HG02759 (cell line): ENCODE measurements around the gene EPHB2.

Experiments
- ATAC-seq: cut with Tn5 transposase; IDR thresholded peaks from one replicate; pipeline ENCODE4 v1.9.1; 2021; ENCODE audit warnings: mild to moderate bottlenecking, moderate library complexity; ENCODE audit not compliant: unreplicated experiment

Gene EPHB2

GRCh38 chr1:22908880-22909426, 198.3 kb downstream of the EPHB2 start:
- no peak for ATAC-seq

- ATAC-seq, result no peak
These were observed 199.6 kb downstream of the EPHB2 start for GRCh38 chr1:22910286-22910685.

GRCh38 chr1:22910986-22911651, 200.5 kb downstream of the EPHB2 start:
- ATAC-seq, result no peak

DNA sequence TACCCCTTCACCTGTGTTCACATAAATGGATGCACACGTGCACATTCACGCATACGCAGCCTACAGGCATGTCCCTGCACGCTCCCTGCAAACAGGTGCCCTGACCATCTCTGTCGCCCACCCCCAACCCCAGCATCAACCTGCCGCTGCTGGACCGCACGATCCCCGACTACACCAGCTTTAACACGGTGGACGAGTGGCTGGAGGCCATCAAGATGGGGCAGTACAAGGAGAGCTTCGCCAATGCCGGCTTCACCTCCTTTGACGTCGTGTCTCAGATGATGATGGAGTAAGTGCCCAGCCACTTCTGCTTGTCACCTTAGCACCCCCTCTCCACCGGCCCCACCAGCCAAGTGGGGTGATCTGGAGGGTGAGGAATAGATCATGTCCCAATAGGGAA, 201.7 kb downstream of the EPHB2 start:
- ATAC-seq, result no peak

GRCh38 chr1:22913421-22914141, 202.9 kb downstream of the EPHB2 start:
- no peak for ATAC-seq

- ATAC-seq, result no peak
These were observed 203.5 kb downstream of the EPHB2 start for GRCh38 chr1:22914156-22914555.

DNA sequence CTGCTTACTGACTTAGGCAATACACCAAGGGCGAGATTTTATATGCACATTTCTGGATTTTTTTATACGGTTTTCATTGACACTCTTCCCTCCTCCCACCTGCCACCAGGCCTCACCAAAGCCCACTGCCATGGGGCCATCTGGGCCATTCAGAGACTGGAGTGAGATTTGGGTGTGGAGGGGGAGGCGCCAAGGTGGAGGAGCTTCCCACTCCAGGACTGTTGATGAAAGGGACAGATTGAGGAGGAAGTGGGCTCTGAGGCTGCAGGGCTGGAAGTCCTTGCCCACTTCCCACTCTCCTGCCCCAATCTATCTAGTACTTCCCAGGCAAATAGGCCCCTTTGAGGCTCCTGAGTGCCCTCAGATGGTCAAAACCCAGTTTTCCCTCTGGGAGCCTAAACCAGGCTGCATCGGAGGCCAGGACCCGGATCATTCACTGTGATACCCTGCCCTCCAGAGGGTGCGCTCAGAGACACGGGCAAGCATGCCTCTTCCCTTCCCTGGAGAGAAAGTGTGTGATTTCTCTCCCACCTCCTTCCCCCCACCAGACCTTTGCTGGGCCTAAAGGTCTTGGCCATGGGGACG, 204.1 kb downstream of the EPHB2 start:
- ATAC-seq, result no peak

DNA sequence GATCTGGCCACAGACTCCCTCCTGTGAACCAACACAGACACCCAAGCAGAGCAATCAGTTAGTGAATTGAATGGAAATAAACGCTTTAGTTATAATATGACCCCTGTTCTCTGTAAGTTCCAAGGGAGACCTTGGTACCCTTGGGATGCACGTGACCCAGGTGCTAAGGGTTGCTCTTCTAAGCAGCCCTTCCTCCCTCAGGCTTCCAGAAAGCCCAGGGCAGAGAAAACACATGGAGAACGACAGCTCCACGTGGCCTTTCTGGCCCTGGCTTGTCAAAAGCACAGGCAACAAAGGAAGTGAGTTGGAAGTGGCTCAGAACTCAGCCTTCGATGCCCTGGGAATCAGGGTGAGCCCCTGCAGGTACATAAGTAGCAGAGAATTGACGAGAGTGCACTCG, 204.6 kb downstream of the EPHB2 start:
- ATAC-seq, result no peak

DNA sequence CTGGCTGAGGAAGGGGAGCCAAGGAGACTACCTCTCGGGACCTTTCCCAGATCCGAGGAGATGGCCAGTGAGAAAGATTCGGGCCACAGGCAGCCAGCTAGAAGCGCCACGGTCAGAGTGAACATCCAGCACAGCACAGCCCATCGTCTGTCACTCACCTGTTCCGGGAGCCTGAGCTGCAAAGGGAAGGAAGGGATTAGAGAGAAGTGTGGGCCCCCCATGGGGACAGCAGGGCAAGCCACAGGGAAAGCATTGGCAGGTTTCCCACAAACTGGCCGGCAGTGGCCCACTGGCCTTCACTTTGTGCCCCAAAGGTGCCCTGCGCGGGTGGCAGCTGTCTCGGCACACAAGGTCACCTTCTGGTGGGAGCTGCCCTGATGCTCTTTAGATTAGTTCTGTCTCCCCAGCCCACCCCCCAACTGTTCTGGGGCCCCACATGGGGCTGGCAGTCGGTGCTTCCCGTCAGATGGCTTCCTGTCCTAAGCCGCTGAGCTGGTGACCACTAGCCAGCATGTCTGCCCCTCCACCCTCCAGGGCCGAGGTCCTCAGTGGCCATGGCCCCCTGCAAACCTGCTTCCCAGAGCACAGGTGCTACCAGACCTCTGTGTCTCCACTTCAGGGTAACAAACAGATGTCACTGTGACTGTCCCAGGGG, 205.3 kb downstream of the EPHB2 start:
- ATAC-seq, result no peak

DNA sequence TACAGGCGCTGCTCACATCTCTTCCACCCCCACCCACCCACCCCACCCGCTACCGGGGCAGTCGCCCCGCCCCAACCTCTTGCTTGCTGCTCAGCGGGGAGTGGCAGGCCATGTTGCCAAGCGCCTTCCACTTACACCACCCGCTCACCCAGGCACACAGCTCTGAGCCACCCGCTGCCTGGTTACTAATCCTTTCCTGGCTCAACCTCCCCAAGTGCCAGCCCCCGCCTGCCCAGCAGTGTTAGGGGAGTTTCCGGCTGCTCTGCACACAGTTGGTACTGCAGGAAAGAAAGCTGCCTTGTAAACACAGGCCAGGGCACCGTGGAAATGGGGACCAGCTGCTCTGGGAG, 205.8 kb downstream of the EPHB2 start:
- no peak for ATAC-seq

- no peak for ATAC-seq
These were observed 207.3 kb downstream of the EPHB2 start for GRCh38 chr1:22917989-22918388.

DNA sequence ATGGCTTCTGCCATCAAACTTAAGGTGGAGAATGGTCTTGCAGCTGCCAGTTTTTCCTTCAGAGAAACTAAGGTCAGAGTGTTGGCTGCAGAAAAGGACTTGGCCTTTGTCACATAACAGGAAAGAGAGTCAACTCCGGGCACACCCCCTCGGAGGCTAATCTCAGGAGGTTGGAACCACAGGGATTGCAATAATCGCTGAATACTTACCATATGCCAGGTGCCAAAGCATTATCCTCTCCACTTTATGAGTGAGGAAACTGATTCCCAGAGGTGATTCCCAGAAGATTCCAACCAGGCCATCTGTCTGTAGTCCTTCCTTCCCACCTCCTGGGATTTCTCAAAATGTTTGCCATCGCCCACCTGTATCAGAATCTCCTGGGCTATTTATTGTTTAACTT, 208.0 kb downstream of the EPHB2 start:
- no peak for ATAC-seq

DNA sequence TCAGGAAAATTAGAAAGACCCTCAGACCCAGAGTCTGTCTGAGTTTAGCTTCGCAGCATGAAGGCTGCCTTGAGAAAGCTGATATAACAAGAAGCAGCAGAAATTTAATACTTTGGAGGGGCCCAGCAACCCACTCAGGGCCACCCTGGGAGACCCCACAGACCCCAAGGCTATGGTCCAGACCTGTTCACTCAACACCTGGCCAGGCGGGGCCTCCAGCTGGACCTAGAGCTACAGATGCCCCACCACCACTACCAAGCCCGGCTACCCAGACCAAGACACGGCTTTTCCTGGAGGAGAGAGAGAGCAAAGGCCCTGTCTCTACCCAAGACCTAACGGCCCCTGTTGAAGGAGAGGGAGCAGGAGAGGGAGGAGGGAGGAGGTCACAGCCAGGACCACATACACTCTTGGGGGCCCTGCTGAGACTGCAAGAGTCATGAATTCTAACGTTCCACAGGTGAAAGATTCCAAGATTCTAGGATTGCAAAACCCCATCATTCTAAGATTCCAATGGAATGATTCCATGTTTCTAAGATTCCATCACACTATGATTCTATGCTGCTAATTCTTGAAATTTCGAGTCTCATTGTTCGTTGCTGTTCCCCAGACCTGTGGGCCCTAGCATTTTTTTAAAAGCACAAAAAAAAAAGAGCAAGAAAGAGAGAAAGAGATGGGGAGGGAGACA, 208.8 kb downstream of the EPHB2 start:
- ATAC-seq, result no peak

- ATAC-seq, result no peak
These were observed 209.5 kb downstream of the EPHB2 start for GRCh38 chr1:22920026-22920733.

- no peak for ATAC-seq
These were observed 210.3 kb downstream of the EPHB2 start for GRCh38 chr1:22920734-22921451.

DNA sequence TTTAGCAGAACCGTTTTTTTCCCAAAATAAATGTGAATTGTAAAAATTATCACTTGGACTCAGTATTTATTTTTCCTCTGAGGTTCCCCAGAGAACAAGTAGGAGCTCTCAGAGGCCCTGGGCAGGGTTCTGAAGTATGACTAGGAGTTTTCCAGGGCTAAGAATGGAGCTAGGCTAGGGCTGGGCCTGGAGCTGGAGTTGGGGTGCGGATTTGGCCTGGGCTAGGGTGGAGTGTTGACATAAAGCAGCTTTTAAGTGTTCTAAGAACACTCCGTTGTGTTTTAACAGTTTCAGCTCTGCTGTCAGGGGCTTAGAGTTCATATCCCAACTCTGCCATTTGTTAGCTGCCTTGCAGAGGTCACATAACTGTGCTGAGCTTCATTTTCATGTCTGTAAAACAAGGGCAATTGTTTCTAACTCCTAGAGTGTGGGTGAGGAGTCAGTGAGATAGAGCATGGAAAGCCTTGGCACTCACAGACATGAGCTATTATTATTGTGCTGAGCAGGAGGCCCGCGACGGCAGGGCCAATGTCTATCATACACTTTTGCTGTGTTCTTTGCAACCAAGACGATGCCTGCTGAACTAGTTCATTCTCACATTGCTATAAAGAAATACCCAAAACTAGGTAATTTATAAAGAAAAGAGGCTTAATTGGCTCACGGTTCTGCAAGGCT, 210.9 kb downstream of the EPHB2 start:
- no peak for ATAC-seq

DNA sequence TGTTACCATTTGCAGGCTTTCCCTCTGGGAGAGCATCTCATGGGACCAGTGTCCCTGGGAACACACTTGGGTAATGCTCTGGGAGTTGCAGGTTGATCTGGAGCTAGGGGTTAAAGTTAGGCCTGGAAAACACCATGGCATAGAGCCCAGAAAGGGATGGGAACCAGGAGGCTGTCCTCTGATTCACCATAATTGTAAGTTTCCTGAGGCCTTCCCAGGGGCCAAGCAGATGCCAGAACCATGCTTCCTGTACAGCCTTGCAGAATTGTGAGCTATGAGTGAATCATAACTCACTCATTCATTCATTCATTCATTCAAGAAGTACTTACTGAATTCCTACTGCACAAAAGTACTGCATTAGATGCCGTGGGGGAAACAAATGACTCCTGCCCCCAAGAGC, 212.0 kb downstream of the EPHB2 start:
- no peak for ATAC-seq

DNA sequence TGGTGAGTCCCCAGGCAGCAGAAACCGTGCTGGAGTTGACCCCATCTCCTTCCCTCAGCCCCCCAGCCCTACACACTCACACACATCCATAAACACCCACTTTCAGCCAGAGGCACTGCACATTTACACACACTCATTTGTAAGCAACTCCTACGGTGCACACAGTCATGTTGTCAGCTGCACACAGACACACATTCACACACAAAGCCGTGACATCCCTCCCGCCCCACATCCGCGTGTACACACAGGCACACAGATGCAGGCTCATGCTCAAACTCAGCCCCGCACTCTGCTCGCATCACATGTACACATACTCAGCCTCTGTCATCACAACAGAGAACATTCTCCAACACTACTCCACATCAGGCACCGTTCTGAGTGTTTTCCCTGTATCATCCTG, 214.5 kb downstream of the EPHB2 start:
- no peak for ATAC-seq

DNA sequence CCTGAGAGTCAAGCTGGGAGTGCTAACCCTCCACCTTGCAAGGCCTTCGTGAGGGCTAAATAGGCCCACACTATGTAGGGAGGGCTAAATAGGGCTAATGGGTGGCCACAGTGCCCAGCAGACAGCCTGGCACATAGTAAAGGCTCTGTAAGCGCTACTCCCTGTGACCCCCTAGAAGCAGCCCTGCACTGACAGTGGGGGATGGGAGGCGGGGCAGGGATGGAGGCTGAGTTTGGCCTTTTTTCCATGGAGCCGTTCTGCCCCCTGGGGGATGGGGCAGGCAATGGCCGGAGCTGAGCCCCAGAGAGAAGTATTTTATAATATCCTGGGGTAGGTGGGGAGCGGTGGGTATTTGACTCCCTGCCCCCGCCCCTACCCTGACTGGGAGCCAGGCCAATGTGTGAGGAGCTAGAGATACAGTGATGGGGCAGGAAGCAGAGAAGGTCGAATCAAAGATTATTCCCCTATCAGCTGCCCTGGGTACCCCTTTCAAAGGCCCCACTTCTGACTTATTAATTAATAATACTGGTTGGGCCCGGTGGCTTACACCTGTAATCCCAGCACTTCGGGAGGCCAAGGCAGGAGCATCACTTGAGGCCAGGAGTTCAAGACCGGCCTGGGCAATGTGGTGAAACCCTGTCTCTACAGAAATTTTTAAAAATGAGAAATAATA, 219.7 kb downstream of the EPHB2 start:
- ATAC-seq, result no peak
